SHP77 (cell line): ENCODE data around the gene XYLT1.

ENCODE experiments used
- DNase-seq, 2 experiments: peaks; one replicate each; lab custom pipeline; 2025; lab: John Stamatoyannopoulos, UW

XYLT1 gene

DNA sequence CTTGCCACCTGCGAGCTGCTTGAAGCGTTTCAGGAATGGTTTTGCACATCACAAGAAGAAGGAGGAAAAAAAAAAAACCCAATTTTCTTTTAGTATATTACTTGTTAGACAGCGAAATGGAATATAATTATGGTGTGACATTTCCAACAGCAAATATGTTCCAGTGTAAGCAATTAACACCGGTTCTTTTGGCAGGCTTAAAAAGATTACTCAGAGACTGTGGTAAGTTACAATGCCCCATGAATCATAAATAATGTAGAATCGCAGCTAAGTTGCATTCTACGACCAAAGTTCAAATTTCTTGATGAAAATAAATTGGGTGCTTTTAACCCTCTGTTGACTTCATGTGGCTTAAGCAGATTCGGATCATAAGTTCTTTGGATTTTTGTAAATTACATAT lies 245.2 kb downstream of the XYLT1 start:
- no peak for DNase-seq

DNA sequence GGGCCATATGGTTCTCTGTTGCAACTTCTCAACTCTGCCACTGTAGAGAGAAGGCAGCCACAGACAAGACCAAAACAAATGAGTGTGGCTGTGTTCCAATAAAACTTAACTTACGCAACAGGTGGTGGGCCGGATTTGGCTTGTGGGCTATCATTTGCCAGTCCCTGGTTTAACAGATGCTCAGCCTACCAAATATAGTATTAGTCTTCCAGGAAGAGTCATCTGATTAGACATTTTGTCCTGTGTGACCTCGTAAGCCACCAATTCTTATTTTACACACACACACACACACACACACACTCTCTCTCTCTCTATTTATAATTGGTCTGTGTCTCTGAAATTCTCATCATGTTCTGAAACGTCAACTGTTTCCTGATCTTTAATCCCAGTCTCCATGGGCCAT lies 245.9 kb downstream of the XYLT1 start:
- DNase-seq, result no peak

DNA sequence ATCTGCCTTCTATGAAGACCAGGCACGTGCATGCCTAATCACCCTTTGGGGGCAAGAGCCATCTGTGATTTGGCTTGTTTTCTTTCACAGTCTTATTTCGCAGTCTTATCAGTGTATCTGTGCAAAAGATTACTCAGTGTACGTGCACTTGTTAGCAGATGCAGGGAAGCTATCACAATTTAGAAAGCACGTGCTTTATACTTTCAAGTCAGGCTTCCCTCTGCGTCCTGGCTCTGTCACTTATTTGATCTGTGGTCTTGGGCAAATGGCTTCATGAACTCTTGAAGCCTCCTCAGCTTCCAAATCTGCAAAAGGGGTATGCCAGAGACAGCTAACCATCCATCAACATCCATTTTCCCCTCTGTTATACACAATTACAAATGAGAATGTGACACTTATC lies 246.4 kb downstream of the XYLT1 start:
- no peak for DNase-seq

DNA sequence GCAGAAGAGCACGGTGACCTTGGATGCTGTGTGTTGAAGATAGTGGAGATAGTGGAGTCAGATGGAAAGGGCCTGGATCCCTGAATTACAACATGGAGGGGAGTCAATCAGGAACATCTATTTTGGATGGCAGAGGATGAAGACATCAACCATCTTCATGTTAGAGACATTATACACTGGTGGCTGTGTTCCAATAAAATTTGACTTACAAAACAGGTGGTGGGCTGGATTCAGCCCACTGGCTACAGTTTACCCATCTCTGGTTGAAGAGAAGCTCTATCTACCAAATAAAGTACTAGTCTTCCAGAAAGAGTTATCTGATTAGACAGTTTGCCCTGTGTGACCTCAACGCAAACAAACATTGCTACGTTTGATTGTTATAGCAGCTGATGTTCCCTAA lies 247.2 kb downstream of the XYLT1 start:
- DNase-seq, result no peak

DNA sequence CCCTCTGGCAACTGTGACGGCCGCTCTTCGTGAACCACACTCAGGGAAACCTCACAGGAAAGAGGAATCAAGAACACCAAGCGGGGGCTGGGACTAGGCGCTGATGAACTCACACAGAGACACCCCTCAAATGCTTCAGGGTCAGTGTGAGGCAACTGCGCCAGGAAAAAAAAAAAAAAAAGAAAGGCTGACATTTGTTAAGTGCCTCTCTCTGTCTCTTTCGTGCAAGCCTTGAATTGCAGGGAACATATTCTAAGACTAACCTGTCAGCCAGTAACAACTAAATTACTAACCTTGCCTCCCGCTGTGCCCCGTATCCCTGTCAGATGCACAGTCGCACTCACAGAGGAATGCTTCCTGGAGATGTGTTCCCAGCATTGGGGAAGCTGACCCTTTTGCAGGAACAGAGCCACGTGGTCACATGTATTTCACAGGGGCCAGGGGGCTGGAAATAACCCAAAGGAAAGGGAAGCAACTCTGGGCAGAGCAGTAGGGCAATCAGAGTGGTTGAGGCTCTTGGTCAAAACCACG lies 247.8 kb downstream of the XYLT1 start:
- DNase-seq, result no peak

DNA sequence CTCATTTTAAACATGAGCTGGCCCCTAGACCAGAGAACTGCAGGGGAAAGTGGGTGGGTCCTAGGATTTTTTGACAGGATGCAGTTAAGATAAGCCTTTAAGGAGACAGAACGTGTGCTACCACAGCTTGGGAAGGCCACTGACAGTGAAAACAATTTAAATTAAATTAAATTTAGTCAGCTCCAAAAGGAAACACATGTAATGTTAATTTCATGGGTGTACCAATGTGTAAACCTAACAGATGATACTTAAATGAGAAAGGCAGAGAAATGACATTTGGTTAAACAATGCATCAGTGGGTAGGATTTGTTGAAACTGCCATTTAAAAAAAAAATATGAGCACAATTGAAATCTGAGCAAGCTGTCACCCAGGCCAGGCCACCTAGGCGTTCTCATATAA lies 250.8 kb downstream of the XYLT1 start:
- no peak for DNase-seq

DNA sequence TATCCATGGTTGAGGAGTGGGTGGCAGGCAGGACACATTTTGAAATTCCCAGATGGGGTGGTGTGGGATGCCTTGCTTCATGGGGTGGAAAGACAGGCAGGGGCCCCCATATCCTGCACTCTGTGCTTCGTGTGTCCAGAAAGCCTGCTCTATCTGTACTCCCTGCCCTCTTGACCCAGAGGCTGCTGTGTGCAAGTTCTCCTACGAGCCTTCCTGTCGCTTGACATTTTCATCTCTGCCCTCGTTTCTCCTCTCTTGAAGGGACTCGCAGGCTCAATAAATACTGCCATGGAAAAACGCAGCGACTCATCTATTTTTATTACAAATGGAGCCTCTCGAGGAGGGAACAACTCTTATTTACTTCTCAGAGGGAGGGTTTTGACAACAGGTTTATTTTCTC lies 254.8 kb downstream of the XYLT1 start:
- no peak for DNase-seq

DNA sequence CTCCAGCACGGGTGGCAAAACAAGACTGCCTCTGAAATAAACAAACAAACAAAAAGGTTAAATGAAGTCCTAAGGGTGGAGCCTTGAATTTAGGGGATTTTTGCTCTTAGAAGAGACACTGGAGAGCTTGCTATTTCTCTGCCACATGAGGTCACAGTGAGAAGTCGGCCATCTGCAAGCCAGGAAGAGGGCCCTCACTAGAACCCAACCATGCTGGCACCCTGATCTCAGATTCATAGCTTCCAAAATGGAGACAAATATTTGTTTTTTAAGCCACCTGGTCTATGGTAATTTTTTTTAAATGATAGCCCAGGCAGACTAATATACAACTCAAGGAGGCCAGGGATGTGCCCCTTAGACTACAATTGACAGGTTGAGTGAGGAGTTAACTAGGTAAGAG lies 255.5 kb downstream of the XYLT1 start:
- no peak for DNase-seq

DNA sequence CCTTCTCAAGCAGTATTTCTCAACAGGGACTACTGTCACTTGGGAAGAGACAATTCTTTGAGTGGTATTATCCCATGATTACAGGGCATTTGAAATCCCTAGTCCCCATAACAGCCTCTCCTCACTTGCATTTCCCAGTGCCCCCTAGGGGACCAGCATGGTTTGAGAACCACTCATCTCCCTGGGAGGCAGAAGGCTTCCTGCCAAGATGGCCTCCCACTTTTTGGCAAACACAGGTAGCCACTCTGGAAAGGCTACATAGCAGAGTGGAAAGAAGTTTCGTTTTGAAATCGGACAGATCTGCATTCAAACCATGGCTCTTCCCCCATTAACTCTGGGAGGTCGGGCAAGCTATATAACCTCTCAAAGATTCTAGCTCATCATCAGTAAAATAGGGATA lies 256.8 kb downstream of the XYLT1 start:
- DNase-seq, result no peak

DNA sequence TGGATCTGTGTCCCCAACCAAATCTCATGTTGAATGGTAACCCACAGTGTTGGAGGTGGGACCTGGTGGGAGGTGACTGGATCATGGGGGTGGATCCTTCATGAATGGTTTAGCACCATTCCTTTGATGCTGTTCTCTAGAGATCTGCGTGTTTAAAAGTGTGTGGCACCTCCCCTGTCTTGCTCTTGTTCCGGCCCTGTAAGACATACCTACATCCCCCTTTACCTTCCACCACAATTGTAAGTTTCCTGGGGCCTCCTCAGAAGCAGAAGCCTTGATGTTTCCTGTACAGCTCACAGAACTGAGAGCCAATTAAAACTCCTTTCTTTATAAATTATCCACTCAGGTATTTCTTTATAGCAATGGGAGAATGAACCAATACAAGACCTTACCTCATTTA lies 257.7 kb downstream of the XYLT1 start:
- DNase-seq, result no peak

DNA sequence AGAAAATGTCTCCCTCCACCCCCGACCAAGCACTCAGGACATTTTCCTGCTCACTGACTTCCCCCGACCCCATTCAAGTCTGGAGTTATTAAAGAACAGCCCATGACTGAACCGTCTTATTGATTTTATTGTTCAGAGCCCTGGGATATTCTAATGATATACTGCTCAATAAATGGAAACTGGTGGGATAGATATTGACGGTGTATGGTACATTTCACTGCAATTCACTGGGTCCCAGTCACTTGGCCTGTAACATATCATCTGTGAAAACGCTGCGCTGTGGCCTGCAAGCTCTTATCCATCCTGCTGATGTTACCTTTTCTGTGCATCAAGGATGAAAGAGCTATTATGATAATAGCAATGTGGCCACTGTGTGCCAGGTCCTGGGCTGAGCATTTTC lies 258.2 kb downstream of the XYLT1 start:
- DNase-seq, result no peak

DNA sequence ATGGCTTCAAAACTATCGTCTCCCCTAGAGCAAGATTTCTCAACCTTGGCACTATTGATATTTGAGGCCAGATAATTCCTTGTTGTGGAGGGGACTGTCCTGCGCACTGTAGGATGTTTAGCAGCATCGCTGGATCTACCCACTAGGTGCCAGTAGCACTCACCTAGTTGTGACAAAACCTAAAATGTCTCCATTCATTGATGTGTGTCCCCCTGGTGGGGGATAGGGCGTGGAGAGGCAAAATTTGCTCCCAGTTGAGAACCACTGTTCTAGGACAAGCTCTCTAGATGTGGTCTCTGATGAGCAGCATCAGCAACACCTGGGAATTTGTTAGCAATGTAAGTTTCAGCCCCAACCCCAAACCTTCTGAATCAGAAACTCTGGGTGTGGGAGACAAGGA lies 259.0 kb downstream of the XYLT1 start:
- DNase-seq, result peak; percentile 31 to 34

DNA sequence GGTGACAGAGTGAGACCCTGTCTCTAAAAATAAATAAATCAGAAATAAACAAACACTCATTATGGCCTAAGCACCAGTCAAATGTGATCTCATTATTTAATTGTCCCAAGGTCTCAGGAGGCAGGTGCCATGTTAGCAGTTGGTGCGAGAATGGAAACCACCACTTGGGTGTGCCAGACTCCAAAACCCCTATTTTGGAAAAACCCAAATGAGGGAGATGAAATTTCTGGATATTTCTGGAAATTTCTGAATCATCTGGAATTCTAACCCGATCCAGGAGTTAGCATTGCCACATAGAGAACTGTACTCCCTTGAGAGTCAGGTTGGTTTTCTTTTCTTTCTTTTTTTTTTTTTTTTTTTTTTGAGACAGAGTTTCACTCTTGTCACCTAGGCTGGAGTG lies 264.0 kb downstream of the XYLT1 start:
- DNase-seq, result no peak

DNA sequence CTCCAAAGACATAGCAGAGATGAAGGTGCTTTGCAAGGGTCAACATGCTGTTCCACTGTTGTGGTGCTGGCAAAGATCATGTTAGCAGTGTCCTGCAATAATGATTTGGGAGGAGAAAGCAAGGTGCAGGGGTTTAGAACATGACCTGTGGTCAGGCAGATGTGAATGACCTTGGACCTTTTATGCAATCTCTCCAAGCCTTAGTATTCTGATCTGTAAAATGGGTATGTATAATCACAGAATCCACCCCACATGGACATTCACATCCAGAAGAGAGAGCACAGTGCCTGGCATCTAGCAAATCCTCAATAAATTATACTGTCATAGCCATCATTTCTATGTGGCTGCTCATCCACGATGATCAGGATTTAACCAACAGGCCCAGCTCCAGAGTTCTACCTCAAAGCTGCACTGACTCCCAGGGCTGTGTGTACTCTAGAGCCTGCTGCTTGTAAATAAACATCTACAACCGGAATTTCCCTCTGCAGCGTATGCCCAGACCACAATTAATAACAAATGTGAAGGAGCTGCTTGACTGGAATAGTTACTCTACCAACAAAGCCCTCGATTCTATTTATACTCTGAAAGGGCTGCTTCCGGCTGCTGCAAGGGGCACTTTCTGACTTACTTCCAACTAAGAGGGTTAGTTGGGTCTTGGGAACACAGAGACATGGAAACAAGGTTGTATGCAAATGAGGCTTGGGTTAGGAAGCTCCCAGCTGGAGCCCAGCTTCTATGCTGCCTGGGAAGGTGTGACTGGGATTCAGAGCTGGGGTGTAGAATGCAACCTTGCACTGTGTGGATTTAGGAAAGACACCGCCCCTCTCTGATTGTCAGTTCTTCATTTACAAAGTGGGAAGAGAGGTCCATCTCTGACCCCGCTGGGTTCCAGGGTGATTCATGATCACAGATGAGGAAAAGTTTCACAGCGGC lies 265.2 kb downstream of the XYLT1 start:
- no peak for DNase-seq

DNA sequence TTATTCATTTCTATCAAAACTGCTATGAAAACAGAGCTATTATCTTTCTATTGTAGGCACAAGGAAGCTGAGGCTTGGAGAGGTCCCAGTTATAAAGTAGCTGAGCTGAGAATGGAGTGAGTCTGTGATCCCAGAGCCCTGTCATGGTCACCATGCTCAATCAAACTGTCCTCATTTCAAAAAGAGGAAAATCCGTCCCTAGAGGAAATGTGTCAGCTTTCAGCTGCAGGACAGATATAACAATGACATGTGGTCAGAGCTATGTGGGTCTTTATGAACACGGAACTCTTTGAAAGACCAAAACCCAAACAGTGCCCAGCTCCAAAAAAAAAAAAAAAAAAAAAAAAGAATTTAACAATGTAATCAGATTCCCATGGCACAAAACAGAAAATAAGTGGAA lies 266.1 kb downstream of the XYLT1 start:
- no peak for DNase-seq

DNA sequence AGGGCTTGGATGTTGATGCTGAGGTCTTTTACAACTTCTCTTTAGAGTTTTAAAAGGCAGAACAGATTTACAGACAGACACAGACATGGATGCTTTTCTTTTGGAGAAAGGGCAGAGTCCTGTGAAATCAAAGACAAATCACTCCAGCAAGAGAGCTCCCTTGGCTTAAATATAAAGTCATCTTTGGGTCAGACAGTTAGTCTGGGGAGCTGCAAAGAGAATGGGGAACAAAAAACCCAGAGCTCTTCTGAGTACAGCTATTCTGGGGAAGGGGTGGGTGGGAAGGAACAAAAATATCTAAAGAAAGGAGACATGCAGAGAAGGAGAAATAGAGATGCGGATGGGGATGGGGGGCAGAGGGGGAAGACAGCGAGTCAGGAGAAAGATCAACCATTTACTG lies 266.6 kb downstream of the XYLT1 start:
- DNase-seq, result no peak

DNA sequence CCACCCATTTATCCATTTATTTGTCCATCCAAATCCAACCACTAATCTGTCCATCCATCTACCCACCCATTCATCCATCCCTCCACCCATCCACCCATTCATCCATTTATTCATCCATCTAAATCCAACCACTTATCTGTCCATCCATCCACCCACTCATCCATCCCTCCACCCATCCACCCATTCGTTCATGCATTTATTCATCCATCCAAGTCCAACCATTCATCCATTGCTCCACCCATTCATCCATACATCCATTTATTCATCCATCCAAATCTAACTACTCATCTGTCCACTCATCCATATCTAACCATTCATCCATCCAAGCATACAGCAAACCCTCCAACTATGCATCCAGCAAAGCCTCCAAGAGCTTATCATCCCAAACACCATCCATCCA lies 267.3 kb downstream of the XYLT1 start:
- DNase-seq, result no peak

DNA sequence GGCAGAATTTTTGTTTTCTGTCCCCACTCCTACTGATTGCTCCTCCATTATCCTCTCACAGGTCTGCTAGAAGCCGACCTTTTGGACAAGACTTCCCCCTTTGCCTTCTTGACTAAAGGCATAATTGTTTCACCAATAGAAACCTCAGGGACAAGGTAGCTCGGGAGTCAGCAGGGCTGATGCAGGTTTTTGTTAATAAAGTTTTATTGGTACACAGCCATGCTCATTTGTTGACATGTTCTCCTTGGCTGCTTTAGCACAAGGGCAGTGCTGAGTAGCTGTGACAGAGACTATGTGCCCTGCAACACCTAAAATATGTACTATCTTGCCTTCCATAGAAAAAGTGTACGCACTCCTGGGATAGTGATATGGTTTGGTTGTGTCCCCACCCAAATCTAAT lies 271.6 kb downstream of the XYLT1 start:
- DNase-seq, result no peak

DNA sequence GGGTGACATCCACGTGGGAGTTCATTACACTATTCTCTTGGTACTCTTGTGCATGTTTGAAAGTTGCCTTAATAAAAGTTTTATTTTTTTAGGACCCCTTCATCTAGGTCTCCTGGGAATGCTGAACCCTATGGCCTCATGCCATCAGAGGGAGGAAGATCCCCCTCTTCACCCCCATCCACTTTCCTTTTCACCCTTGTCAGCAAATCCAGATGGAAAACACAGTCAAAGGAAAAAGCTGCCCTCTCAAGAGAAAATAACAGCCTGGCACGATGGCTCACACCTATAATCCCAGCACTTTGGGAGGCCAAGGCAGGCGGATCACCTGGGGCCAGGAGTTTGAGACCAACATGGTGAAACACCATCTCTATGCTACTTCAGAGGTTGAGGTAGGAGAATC lies 274.2 kb downstream of the XYLT1 start:
- no peak for DNase-seq

DNA sequence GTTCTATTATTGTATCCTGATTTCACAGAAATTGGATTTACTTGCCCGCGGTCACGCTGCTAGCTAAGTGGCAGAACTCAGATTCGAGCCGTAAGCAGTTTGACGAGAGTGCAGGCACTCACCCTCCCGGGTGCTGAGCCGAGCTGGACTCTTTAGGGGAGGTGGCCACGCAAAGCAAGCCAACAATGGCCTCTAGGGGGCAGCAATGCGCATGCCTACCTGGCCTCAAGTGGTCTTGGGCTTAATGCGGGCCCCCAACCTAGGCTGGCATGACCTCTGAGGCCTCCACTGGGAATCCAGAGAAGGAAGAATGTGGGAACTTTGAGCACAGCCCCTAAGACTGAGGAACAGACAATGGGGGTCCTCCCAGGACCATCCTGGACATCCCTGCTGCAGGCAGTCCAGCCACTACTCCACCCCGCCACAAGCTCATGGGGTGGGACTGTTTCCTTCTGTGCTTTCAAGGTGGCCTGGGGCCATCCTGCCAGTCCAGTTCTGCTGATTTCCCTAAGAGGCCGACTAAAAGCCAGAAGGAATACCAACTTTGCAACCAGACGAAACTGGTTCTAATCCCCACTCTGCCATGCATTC lies 276.5 kb downstream of the XYLT1 start:
- peak in 1 of 2 experiments; percentile 16 for DNase-seq

DNA sequence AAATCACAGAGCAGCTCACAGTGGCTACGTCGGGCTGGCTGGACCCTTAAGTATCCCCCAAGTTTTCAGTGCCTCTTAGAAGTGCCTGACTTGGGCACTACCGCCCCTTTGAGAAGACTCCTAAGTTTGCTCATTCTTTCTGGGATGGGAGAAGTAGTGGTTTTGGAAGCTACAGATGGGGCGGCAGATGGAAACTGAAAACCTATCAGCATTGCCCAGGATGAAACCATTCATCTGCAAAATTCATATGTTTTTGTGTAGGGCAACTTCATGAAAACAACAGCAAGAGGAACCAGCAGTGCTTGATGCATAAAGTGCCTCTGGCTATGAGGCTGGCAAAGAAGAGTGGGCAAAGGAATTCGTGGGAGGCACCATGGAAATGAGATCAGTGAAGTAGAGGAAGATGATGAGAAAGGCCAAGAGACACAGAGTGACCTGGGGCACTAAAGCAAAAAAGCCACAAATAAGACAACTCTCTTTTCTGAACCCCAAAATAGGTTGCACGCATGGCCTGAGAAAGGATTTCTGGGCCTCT lies 277.1 kb downstream of the XYLT1 start:
- DNase-seq, result no peak

DNA sequence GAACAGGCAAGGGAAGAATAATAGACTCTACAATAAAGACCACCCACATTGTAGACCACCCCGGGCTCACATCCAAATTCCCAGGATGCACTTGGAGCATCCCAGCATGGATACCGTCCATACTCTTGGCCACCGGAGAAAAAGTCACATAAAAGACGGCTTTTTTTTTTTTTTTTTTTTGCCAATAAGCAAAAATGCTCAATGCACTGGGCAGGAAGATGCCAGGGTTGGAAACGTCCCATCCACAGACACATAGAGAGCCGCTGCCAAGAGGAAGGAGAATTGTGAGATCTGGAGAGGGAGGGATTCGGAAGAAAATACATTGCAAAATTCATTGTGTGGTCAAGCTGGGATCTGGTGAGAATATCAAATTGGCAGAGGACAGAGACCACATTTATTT lies 286.7 kb downstream of the XYLT1 start:
- DNase-seq, result no peak
